Karpas-422 (cell line): Measurements from ENCODE around the gene ASB10. TPM values are rescaled to one million over a fixed set of nuclear protein-coding genes. Genes with fewer than 3 reads are reported as not detected.
A peak's percentile ranks its signal among the peaks of the same experiment; 100 is the strongest.

Experiments
- DNase-seq: peaks from one replicate; pipeline ENCODE4 v3.0.0-alpha.2; 2015
- H2AFZ ChIP-seq: fragments of 200-600 bp; sonication (generic); 2 replicates; pipeline ENCODE4 v1.6.1; 2014; ENCODE audit warnings: antibody characterized with exemption, low read length, mixed read lengths
- H3K27ac ChIP-seq: fragments of 200-600 bp; sonication (generic); 2 replicates; pipeline ENCODE4 v1.5.1; 2014; ENCODE audit warnings: mild to moderate bottlenecking, low read length, moderate library complexity
- H3K27me3 ChIP-seq: fragments of 200-600 bp; sonication (generic); 2 replicates; pipeline ENCODE4 v1.6.1; 2014; ENCODE audit warnings: low read length, mixed read lengths
- H3K36me3 ChIP-seq: fragments of 200-600 bp; sonication (generic); 2 replicates; pipeline ENCODE4 v1.6.1; 2014; ENCODE audit warnings: low read length, mixed read lengths; ENCODE audit not compliant: insufficient read depth
- H3K4me1 ChIP-seq: fragments of 200-600 bp; sonication (generic); 2 replicates; pipeline ENCODE4 v1.6.1; 2014; ENCODE audit warnings: mild to moderate bottlenecking, low read length, mixed read lengths
- H3K4me2 ChIP-seq: fragments of 200-600 bp; sonication (generic); 2 replicates; pipeline ENCODE4 v1.6.1; 2014; ENCODE audit warnings: low read length, low read depth, mild to moderate bottlenecking; ENCODE audit not compliant: poor library complexity, severe bottlenecking
- H3K4me3 ChIP-seq: fragments of 200-600 bp; sonication (generic); 2 replicates; pipeline ENCODE4 v1.5.1; 2014; ENCODE audit warnings: mild to moderate bottlenecking, antibody characterized with exemption, low read length, mixed read lengths
- H3K79me2 ChIP-seq: fragments of 200-600 bp; sonication (generic); 2 replicates; pipeline ENCODE4 v1.6.1; 2014; ENCODE audit warnings: mild to moderate bottlenecking, low read length, mixed read lengths
- H3K9ac ChIP-seq: fragments of 200-600 bp; sonication (generic); 2 replicates; pipeline ENCODE4 v1.6.0; 2014; ENCODE audit warnings: low read length
- H3K9me2 ChIP-seq: fragments of 200-600 bp; sonication (generic), shearing (Covaris generic); replicated peaks from 2 replicates; pipeline ENCODE4 v1.6.0; 2014; ENCODE audit warnings: mild to moderate bottlenecking, low read length, moderate library complexity; ENCODE audit not compliant: insufficient read depth
- H3K9me3 ChIP-seq: fragments of 300-700, 200-600 bp; sonication (generic); 2 replicates; pipeline ENCODE4 v1.6.1; 2014; ENCODE audit warnings: low read length, mixed read lengths
- H4K20me1 ChIP-seq: fragments of 200-600 bp; sonication (generic); 2 replicates; pipeline ENCODE4 v1.6.1; 2014; ENCODE audit warnings: mild to moderate bottlenecking, antibody characterized with exemption, low read length, low read depth; ENCODE audit not compliant: insufficient read depth
- total RNA-seq: library from RNA; depleted of rRNA; stranded (reverse); fragments of >200 nt; shearing (Covaris generic); gene quantifications from 2 replicates; pipeline ENCODE4 v1.2.3, GENCODE V29; 2014; ENCODE audit warnings: low replicate concordance

ASB10 gene
- total RNA-seq, 1 experiment from 2014 or later, result not detected

DNA sequence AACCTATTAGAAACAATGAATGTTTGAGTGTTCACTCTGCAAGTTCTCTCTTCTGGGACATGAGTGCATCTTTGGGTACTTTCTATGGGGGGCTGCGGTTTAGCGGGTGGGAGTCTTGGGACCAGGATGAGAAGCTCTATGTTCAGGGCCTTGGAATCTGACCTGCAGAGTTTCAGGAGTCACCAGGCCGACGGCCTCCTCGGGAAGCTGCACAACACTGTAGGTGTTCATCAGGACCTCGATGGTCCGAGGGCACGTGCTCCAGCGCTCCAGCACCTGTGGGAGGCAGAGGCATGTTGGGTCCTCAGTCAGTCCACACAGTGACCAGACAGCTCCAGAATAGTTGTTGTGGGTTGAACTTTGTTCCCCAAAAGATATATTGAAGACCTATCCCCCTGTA lies 10.6 kb downstream of the ASB10 start:
- H3K9me3 ChIP-seq, result no peaks in the 10 kb centered on the region
- no peaks in the 10 kb centered on the region for H3K4me1 ChIP-seq
- H3K27me3 ChIP-seq, result no peaks in the 10 kb centered on the region
- H3K79me2 ChIP-seq, result no peaks in the 10 kb centered on the region
- no peak overlapping the region for H3K4me2 ChIP-seq
- H2AFZ ChIP-seq, result no peak overlapping the region
- H3K9me2 ChIP-seq, result no peaks in the 10 kb centered on the region
- H3K27ac ChIP-seq, result no peak overlapping the region
- no peak for DNase-seq
- H4K20me1 ChIP-seq, result no peaks in the 10 kb centered on the region
- H3K9ac ChIP-seq, result no peak overlapping the region
- no peaks in the 10 kb centered on the region for H3K36me3 ChIP-seq
- H3K4me3 ChIP-seq, result no peak overlapping the region

DNA sequence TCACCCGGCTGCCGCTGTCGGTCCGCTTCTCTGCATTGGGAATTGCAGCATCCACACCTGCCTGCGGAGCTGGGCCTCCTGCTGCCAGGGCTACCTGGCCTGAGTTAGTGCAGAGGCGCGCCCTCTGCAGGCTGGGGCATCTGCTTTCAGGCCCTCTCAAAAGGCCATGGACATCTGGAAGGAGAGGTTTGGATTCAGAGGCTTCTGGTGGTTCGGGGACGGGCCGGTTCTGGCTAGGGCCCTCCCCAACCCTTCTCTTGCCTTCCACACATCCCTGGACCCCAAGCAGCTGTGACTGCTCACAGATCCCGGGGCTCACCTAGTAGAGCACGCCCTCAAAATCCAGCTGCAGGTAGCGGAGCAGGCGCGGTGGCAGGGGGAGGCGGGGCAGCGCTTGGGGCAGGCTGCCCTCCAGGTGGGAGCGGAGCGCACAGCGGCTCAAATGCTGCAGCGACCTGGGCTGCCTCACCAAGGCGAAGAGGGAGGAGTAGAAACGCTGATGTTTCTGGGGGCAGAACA lies 11.2 kb downstream of the ASB10 start:
- H3K4me1 ChIP-seq, result no peaks in the 10 kb centered on the region
- no peaks in the 10 kb centered on the region for H3K9me2 ChIP-seq
- H3K9me3 ChIP-seq, result no peaks in the 10 kb centered on the region
- no peak overlapping the region for H3K4me2 ChIP-seq
- H3K9ac ChIP-seq, result no peak overlapping the region
- no peak for DNase-seq
- no peak overlapping the region for H3K27ac ChIP-seq
- no peaks in the 10 kb centered on the region for H3K79me2 ChIP-seq
- H3K27me3 ChIP-seq, result no peaks in the 10 kb centered on the region
- no peaks in the 10 kb centered on the region for H4K20me1 ChIP-seq
- no peaks in the 10 kb centered on the region for H3K36me3 ChIP-seq
- no peak overlapping the region for H3K4me3 ChIP-seq
- H2AFZ ChIP-seq, result no peak overlapping the region

DNA sequence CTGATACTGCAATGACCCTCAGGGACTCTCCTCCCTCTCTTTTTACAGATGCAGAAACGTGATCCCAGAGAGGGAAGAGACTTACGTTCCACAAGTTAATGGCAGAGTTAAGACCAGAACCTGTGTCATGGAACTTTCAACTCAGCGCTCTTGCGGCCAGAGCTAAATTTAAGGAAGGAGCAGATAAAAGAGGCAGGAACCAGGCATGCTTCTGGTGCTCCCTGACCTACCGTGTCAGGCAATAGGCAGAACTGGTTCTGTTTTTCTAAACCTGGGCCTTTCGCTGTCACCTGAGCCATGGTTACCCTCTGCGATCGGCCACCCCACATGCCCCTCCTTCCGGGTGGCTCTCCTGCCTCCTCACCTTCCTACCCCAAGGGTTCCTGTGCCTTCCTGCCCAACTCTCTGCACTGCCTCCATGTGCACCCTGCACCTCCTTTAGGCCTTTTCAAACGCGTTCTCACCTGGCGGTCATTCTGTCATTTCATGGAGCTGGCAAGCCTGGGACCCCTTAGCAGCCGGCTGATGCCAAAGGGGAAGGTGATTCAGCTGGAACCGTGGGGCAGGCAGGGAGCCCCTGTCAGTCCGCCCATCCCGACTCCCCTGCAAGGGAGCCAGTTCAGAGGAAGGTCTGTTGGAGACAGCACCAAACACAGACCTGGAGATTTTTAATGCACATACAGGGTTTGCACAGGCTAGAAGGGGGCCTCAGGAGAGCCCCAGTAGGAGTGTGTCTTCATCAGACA lies 11.8 kb downstream of the ASB10 start:
- no peak overlapping the region for H3K4me3 ChIP-seq

DNA sequence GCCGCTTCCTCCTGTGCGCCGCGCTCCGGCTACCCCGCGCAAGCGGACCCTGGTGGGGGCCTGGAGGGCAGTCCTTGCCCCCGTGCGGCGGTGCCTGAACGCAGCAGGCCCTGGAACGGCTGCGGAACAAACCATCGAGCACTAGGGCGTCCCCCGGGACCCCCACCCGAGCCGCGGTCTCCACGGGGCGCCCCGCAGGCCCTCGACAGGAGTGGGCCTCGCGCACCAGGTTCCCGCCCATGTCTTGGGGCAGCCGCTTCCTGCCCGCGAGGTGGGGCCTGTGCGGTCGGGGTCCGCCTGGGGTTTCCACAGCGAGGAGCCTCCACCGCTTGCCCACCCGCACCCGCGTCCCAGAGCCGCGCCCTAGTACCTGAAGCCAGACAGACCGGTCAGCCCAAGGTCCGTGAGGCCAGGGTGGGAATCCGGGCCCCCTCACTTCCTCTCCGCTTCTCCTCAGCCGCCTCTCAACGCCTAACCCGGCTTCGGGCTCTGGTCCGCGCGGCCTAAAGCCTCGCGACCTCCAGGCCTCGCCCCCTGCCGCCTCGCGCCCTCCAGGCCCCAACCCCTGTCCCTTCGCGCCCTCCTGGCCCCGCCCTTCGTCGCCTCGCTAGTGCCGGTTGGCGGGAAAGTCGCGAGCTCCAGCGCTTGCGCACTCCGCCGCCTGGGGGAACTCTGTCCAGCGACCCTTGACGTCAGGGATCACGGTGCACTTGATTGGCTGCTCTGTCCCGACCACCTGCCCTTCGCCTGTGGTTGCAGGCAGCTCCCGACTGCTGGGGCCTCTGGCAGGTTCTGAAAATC lies 12.6 kb downstream of the ASB10 start:
- no peaks in the 10 kb centered on the region for H3K79me2 ChIP-seq
- no peaks in the 10 kb centered on the region for H3K9me2 ChIP-seq
- no peaks in the 10 kb centered on the region for H3K36me3 ChIP-seq
- H3K4me1 ChIP-seq, result no peaks in the 10 kb centered on the region
- no peak overlapping the region for H2AFZ ChIP-seq
- no peak overlapping the region for H3K27ac ChIP-seq
- H4K20me1 ChIP-seq, result no peaks in the 10 kb centered on the region
- H3K9me3 ChIP-seq, result no peaks in the 10 kb centered on the region
- no peak for DNase-seq
- H3K9ac ChIP-seq, result no peak overlapping the region
- H3K4me2 ChIP-seq, result no peak overlapping the region
- no peak overlapping the region for H3K4me3 ChIP-seq
- H3K27me3 ChIP-seq, result no peaks in the 10 kb centered on the region

More for the DNA sequence above, 11.8 kb downstream of the ASB10 start:
- Histone ChIP-seq H3K4me2 (no peak overlapping the region), H3K27me3 (no peaks in the 10 kb centered on the region), H3K9me2 (no peaks in the 10 kb centered on the region), H3K27ac (no peak overlapping the region), H2AFZ (no peak overlapping the region), H4K20me1 (no peaks in the 10 kb centered on the region), H3K36me3 (no peaks in the 10 kb centered on the region), H3K79me2 (no peaks in the 10 kb centered on the region), H3K9ac (no peak overlapping the region), H3K4me1 (no peaks in the 10 kb centered on the region), H3K9me3 (no peaks in the 10 kb centered on the region)
- DNase-seq, result no peak

DNA sequence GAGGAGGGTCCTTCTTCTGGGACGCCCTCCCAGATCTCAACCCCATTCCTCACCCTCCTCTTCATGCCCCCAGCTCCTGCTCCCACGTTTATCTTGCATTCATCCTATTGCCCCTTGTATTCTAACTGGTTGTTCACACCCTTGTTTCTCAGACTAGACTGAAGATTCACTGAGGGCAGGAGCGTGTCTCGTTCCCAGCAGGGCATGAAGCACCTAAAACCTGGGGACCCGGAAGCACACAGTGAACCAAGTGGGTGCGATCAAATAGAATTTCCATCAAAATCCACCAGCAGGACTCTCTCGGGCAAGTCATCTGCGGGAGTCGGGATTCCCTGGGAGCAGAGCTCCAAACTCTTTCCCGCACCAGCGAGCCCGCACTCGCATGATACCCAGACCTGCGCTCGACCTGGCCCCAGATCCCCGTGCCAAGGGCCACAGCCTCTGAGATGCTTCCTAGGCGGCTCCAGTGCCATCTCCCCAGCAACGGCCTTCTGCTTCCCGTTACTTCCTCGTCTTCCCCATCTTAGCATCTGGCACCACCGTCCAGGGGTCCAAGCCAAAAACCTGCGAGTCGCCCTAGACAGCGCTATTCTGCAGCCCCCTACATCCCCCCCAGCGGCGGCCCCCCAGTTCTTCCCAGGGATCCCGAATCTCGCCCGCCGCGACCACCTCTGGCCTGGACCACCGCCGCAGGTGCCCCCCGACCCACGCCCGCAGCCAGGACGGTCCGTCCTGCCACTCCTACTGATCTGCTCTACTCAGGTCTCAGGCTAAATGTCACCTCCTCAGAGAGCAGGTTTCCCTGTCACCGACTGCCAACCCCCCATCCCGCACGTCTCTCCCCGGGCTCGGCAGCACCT lies 13.4 kb downstream of the ASB10 start:
- no peak overlapping the region for H3K27ac ChIP-seq
- H3K9me3 ChIP-seq, result no peaks in the 10 kb centered on the region
- H3K4me3 ChIP-seq, result no peak overlapping the region
- H2AFZ ChIP-seq, result no peak overlapping the region
- no peak overlapping the region for H3K9ac ChIP-seq
- no peaks in the 10 kb centered on the region for H4K20me1 ChIP-seq
- H3K4me1 ChIP-seq, result no peaks in the 10 kb centered on the region
- H3K4me2 ChIP-seq, result no peak overlapping the region
- no peaks in the 10 kb centered on the region for H3K79me2 ChIP-seq
- no peak for DNase-seq
- no peaks in the 10 kb centered on the region for H3K36me3 ChIP-seq
- H3K9me2 ChIP-seq, result no peaks in the 10 kb centered on the region
- H3K27me3 ChIP-seq, result no peaks in the 10 kb centered on the region

DNA sequence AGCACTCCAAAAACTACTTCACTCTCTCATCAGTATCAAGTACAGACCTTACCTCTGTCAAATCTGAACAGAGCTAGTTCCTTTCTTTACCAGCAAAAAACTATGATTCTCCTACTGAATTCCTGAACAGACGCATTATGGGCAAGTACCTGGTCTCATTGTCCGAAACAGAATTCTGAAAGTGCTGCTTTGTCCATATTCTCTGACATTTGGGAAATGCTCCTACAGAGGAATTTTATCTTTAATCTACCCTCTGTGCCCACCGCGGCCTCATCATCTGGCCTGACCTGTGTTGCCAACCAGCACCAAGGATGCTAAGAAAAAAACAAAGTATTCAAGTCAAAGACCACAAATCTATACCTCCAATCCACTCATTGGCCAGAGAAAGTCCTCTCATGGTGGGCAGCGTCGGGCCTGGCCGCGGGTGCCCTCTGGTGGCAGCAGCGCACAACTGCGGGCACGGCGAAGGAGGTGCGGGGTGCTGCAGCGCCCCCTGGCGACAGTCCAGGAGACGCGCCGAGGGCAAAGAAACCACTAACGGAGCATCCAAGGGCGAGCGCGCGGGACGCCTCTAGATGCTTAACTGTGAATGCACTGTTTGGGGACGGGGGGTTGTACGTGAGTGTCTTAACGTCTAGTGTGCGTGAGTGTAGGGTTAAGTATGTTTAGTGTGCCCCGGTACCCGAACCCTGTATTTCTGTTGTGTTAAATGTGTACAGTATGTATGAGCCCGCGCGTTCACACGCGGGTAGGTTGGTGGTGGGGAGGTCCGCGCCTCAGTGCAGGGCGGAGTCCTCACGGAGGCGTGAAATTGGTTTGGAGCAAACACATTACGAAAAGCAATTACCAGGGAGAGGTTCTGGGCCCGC lies 14.5 kb downstream of the ASB10 start:
- Histone ChIP-seq H3K4me1 (no peaks in the 10 kb centered on the region), H3K79me2 (no peaks in the 10 kb centered on the region), H3K27ac (no peak overlapping the region), H3K4me2 (no peak overlapping the region), H2AFZ (no peak overlapping the region), H3K4me3 (no peak overlapping the region), H3K9me3 (no peaks in the 10 kb centered on the region), H3K36me3 (no peaks in the 10 kb centered on the region), H4K20me1 (no peaks in the 10 kb centered on the region), H3K9ac (no peak overlapping the region), H3K9me2 (no peaks in the 10 kb centered on the region), H3K27me3 (no peaks in the 10 kb centered on the region)
- DNase-seq, result peak; percentile 84

DNA sequence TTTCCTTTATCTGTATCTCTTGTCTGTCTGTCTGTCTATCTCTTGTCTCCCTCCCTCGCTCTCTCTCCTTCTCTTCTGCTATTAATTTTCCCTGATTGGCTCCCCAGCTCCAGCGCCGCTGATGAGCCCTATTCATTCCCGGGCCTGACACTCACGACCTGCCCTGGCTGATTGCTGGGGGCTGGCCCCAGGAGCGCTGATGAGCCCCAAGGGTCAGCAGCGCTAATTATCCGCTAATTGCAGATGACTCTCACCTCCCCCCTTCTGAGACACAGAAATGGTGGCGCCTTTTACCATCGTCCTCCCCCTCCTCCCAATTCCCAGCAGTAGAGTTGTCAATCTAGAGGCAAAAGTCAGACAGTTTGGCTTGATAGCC lies 18.3 kb downstream of the ASB10 start:
- H3K27ac ChIP-seq, result no peak overlapping the region
- H3K79me2 ChIP-seq, result no peaks in the 10 kb centered on the region
- no peaks in the 10 kb centered on the region for H4K20me1 ChIP-seq
- H3K9ac ChIP-seq, result no peak overlapping the region
- DNase-seq, result no peak
- no peak overlapping the region for H2AFZ ChIP-seq
- H3K27me3 ChIP-seq, result no peaks in the 10 kb centered on the region
- H3K4me2 ChIP-seq, result no peak overlapping the region
- no peaks in the 10 kb centered on the region for H3K9me2 ChIP-seq
- H3K4me3 ChIP-seq, result no peak overlapping the region
- H3K9me3 ChIP-seq, result no peaks in the 10 kb centered on the region
- no peaks in the 10 kb centered on the region for H3K4me1 ChIP-seq
- H3K36me3 ChIP-seq, result no peaks in the 10 kb centered on the region
